HG03045 (cell line): ENCODE results near the gene FLNC.

ENCODE experiments used
- ATAC-seq: cut with Tn5 transposase; IDR thresholded peaks from one replicate; pipeline ENCODE4 v1.9.1; 2021; ENCODE audit warnings: mild to moderate bottlenecking, moderate library complexity; ENCODE audit not compliant: unreplicated experiment

FLNC gene

GRCh38 chr7:128843938-128844621 lies 13.9 kb downstream of the FLNC start:
- no peak for ATAC-seq

DNA sequence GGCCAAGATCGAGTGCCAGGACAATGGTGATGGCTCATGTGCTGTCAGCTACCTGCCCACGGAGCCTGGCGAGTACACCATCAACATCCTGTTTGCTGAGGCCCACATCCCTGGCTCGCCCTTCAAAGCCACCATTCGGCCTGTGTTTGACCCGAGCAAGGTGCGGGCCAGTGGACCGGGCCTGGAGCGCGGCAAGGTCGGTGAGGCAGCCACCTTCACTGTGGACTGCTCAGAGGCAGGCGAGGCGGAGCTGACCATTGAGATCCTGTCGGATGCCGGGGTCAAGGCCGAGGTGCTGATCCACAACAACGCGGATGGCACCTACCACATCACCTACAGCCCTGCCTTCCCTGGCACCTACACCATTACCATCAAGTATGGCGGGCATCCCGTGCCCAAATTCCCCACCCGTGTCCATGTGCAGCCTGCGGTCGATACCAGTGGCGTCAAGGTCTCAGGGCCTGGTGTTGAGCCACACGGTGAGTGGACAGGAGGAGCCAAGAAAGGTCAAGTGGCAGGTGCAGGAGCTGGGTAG lies 14.6 kb downstream of the FLNC start:
- ATAC-seq: no peak

- ATAC-seq: no peak
Observed at GRCh38 chr7:128845475-128845874, 15.3 kb downstream of the FLNC start.

DNA sequence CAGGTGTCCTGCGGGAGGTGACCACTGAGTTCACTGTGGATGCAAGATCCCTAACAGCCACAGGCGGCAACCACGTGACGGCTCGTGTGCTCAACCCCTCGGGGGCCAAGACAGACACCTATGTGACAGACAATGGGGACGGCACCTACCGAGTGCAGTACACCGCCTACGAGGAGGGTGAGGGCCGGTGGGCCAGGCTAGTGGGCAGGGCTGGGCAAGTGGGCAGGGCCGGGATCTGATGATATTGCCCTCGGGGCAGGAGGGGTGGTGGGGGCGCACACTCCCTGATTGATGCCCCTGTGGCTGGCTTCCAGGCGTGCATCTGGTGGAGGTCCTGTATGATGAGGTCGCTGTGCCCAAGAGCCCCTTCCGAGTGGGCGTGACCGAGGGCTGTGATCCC lies 15.8 kb downstream of the FLNC start:
- ATAC-seq: no peak

- no peak for ATAC-seq
Observed at GRCh38 chr7:128846781-128847444, 16.7 kb downstream of the FLNC start.

GRCh38 chr7:128847721-128848211 lies 17.6 kb downstream of the FLNC start:
- no peak for ATAC-seq

DNA sequence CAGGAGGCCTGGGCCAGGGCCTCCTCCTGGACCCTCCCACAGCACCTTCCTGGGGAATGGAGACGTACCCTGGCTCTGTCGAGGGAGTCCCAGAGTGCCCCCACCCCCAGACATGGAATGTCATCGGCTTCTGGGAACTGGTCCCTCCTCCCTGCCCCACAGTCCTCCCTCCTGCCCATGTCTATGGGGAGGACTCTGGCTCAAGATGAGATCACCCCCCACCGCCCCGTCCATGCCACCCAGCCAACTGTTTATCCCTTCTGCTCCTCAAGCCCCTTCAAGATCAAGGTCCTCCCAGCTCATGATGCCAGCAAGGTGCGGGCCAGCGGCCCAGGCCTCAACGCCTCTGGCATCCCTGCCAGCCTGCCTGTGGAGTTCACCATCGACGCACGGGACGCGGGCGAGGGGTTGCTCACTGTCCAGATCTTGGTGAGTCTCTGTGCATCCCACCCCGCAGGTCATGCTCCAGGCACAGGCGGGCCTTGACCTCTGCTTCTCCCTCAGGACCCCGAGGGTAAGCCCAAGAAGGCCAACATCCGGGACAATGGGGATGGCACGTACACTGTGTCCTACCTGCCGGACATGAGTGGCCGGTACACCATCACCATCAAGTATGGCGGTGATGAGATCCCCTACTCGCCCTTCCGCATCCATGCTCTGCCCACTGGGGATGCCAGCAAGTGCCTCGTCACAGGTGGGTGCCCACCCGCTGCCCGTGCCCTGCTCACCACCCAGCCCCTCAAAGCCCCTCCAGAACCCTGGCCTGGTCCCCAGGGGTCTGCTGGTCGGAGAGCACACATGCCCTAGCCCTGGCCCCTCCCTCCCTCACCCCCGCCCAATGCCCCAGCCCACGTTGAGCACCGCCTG lies 18.3 kb downstream of the FLNC start:
- ATAC-seq: no peak

DNA sequence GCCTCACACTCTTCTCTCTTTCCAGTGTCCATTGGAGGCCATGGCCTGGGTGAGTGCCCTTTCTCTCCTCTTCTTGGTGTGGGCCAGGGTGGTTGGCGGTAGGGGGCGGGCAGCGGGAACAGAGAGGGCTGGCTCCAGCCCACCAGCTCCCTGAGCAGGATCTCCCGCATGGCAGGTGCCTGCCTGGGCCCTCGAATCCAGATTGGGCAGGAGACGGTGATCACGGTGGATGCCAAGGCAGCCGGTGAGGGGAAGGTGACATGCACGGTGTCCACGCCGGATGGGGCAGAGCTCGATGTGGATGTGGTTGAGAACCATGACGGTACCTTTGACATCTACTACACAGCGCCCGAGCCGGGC lies 18.9 kb downstream of the FLNC start:
- ATAC-seq: no peak

GRCh38 chr7:128849804-128850490 lies 19.7 kb downstream of the FLNC start:
- no peak for ATAC-seq

DNA sequence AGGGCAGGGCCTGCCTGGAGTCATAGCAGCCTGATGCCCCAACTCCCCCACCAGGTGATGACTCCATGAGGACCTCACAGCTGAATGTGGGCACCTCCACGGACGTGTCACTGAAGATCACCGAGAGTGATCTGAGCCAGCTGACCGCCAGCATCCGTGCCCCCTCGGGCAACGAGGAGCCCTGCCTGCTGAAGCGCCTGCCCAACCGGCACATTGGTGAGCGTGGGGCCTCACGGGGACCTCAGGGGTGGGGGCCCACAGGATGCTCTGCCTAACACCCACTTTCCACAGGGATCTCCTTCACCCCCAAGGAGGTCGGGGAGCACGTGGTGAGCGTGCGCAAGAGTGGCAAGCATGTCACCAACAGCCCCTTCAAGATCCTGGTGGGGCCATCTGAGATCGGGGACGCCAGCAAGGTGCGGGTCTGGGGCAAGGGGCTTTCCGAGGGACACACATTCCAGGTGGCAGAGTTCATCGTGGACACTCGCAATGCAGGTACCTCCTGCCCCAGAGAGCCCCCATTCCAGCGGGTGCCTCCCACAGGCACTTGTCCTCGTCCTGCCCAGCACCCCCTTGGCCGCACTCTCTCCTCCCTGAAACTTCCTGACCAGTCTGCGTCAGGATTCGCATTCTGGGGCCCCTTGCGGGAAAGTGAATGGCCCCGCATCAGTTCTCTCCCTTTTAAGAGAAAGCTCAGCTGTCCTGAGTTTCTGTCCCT lies 22.5 kb downstream of the FLNC start:
- ATAC-seq: no peak

- no peak for ATAC-seq
Observed at GRCh38 chr7:128853799-128854198, 23.6 kb downstream of the FLNC start.

DNA sequence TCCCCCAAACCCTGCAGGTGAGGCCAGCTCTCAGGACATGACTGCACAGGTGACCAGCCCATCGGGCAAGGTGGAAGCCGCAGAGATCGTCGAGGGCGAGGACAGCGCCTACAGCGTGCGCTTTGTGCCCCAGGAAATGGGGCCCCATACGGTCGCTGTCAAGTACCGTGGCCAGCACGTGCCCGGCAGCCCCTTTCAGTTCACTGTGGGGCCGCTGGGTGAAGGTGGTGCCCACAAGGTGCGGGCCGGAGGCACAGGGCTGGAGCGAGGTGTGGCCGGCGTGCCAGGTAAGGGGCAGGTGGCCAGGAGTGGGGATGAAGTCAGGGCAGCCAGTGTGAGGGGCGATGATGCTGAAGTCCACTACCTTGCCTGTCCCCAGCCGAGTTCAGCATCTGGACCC lies 24.2 kb downstream of the FLNC start:
- ATAC-seq: no peak

DNA sequence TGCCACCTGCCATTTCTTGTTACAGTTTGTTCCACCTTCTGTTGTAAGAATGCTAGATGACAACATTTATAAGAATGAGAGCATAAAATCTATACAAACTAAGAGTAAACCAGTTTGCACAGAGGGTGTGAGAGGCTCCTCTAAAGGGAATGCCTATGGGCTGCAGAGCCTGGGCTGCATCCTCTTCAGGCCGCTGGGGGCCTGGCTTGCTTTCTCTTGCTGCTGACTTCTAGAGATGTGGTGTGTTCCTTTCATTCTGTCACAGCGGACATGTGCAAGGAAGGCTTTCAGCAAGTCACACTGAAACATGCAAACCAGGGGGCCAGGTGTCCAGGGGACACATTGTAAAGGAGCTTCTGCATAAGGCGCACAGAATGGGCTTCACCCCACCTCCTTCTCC lies 25.4 kb downstream of the FLNC start:
- no peak for ATAC-seq

GRCh38 chr7:128856001-128856718 lies 26.0 kb downstream of the FLNC start:
- no peak for ATAC-seq

- no peak for ATAC-seq
Observed at GRCh38 chr7:128858380-128859231, 28.4 kb downstream of the FLNC start.

DNA sequence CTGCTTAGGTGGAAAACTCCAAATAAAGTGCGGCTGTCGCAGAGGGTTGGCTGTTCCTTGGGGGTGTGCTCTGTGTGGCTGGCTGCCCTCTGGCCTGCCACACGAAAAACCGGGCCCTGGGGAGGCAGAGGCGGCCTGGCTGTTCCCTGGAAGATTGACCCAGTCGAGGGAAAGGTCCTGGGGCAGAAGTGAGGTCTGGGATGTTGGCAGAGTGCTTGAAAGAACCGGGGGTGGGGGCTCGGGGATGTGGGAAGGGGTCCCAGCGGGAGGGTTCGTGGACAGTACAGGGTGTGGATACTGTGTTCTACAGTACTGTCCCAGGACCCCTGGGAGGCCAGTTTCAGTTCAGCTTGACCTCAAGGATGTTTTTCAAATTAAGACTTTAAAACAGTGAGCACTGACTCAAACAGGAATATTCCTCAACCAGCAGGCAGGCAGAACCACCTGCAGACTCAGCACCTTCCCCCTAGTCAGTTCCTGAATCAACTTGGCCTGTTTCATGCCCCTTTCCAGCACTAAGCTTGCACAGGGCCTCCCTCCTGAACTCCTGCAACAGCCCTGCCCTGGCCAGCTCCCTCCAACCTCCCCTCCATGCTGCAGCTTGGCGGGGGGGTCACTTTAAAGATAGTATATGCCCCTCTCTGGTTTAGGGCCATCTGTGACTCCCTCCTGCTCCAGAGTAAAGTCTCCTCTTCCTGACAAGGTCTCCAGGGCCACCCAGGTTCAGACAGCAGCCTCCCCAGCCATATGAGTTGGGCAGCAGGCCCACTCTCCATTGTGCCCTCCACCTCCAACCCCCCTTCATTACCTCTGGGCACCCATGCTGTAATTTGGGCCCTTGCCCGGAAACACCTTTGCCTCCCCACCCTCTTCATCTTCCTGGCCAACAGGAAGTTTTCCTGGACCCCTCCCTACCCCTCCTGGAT lies 29.3 kb downstream of the FLNC start:
- no peak for ATAC-seq
